Measurements from ENCODE around the gene MRPL21. TPM values are rescaled to one million over a fixed set of nuclear protein-coding genes. Genes with fewer than 3 reads are reported as not detected.
A peak's percentile ranks its signal among the peaks of the same experiment; 100 is the strongest.

The MRPL21 gene
- total RNA-seq, 2 donors from 2014 or later = 41.1 to 76.9 TPM

DNA sequence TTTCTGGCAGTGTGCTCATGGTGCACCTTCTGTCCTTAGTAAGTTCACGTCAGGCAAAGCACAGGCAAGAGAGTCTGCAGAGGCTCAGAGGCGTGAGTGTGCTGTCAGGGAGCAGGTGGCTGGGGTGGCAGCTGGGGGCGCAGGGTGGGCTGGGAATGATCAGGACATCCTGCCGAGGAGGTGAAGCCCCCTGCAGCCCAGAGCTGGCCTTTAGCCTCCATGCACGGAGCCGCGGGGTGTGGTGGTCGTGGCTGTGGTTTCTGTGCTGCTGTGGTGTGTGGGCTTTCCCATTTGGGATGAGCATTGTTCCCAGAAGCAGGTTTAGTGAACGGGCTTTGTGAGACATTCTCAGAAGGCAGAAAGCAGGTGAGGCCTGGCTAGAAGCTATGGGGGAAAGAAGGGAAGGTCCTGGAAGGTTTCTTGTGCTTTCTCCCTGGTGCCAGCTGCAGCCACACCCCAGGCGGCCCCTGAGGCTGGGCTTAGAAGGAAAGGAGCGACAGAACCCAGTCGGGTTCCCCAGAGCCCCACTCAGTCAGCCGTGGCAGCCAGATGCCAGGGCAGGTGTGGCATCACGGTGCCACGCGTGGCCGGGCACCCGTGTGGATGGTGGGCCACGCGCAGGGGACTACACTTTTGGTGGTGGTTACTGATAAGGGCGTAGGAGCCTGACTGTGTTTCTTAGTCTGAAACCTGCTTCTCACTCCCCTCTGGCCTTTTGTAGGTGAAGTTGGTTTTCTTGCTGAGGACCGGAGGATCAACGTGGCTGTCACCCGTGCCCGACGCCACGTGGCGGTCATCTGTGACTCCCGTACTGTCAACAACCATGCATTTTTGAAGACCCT is 32.1 kb upstream of the MRPL21 start:
- H3K9me3 ChIP-seq = no peaks in the 10 kb centered on the region
- DNase-seq (ENCODE audit: low spot score) = no peak
- peaks cover 3 to 10% of the 10 kb centered on the region in 2 donors for H3K36me3 ChIP-seq
- intact Hi-C loops (cut with DNase I) = no loop called here
- 92% methylated on average over 29 of the region's 29 CpGs for WGBS
- no peak overlapping the region for H3K4me3 ChIP-seq
- TF ChIP-seq CTCF (IDR thresholded peaks at IDR 0.05) (no peak), POLR2AphosphoS5 (IDR thresholded peaks at IDR 0.05) (no peak), POLR2A (IDR thresholded peaks at IDR 0.05) (no peak)
- H3K27ac ChIP-seq = peak overlapping the region in 1 of 2 donors; percentile 56
- no peaks in the 10 kb centered on the region for H3K27me3 ChIP-seq (replicated peaks; ENCODE audit: insufficient read depth)
- H3K4me1 ChIP-seq (replicated peaks) = no peaks in the 10 kb centered on the region

- peaks cover 5 to 10% of the 10 kb centered on the region in 2 donors for H3K36me3 ChIP-seq
- no peaks in the 10 kb centered on the region for H3K9me3 ChIP-seq
- no peaks in the 10 kb centered on the region for H3K27me3 ChIP-seq (replicated peaks; ENCODE audit: insufficient read depth)
- 93% methylated on average over 15 of the region's 15 CpGs for WGBS
- intact Hi-C loops (cut with DNase I) = no loop called here
- H3K27ac ChIP-seq = peak overlapping the region; percentile 15 to 56
- DNase-seq (ENCODE audit: low spot score) = no peak
- H3K4me3 ChIP-seq = no peak overlapping the region
- no peaks in the 10 kb centered on the region for H3K4me1 ChIP-seq (replicated peaks)
- no peak for TF ChIP-seq POLR2AphosphoS5 (IDR thresholded peaks at IDR 0.05)
- TF ChIP-seq POLR2A (IDR thresholded peaks at IDR 0.05) = no peak
- TF ChIP-seq CTCF (IDR thresholded peaks at IDR 0.05) = no peak
Observed at GRCh38 chr11:68935066-68935465, 31.4 kb upstream of the MRPL21 start.

GRCh38 chr11:68934666-68935065 is 31.0 kb upstream of the MRPL21 start:
- TF ChIP-seq CTCF (IDR thresholded peaks at IDR 0.05) = no peak
- TF ChIP-seq POLR2A (IDR thresholded peaks at IDR 0.05) = no peak
- 76% methylated on average over 13 of the region's 13 CpGs for WGBS
- Histone ChIP-seq H3K27me3 (replicated peaks; ENCODE audit: insufficient read depth) (no peaks in the 10 kb centered on the region), H3K4me3 (no peak overlapping the region), H3K4me1 (replicated peaks) (no peaks in the 10 kb centered on the region), H3K27ac (peak overlapping the region; percentile 15 to 56), H3K9me3 (no peaks in the 10 kb centered on the region), H3K36me3 (peaks cover 9 to 10% of the 10 kb centered on the region in 2 donors)
- DNase-seq (ENCODE audit: low spot score) = no peak
- intact Hi-C loops (cut with DNase I) = no loop called here

- peaks cover 9 to 10% of the 10 kb centered on the region in 2 donors for H3K36me3 ChIP-seq
- no peak for TF ChIP-seq CTCF (IDR thresholded peaks at IDR 0.05)
- TF ChIP-seq POLR2AphosphoS5 (IDR thresholded peaks at IDR 0.05) = no peak
- no peak for TF ChIP-seq POLR2A (IDR thresholded peaks at IDR 0.05)
- H3K9me3 ChIP-seq = no peaks in the 10 kb centered on the region
- H3K4me1 ChIP-seq (replicated peaks) = no peaks in the 10 kb centered on the region
- peak overlapping the region; percentile 15 to 56 for H3K27ac ChIP-seq
- intact Hi-C loops (cut with DNase I) = no loop called here
- no peak for DNase-seq (ENCODE audit: low spot score)
- H3K4me3 ChIP-seq = no peak overlapping the region
- WGBS = 92% methylated on average over 12 of the region's 12 CpGs
- H3K27me3 ChIP-seq (replicated peaks; ENCODE audit: insufficient read depth) = no peaks in the 10 kb centered on the region
Observed at GRCh38 chr11:68934321-68934645, 30.7 kb upstream of the MRPL21 start.

Data from prostate gland (tissue), 2 donors.